ENCODE data around the gene ADGRL3. TPM values are rescaled to one million over a fixed set of nuclear protein-coding genes. Genes with fewer than 3 reads are reported as not detected.

The ADGRL3 gene
- total and polyA plus RNA-seq, 5 donors from 2014 or later, result not detected

DNA sequence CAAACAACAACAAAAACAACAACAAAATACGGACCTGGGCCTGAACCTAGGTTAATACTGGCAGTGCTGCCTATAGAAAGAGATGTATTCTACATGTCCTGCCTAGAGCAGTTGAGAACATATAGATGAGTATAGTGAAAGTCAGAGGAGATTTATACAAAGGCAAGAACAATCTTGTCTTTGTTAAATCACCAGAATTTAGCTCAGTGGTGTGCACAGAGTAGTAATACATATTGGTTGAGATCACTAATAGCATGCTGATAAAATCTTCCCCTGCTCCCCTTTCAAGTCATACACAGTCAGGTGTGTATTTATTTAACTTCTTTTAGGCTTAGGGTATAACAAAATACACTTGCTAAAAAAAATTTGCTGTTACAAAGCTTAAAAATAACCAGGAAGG, 247.8 kb downstream of the ADGRL3 start:
- Mint-ChIP-seq H3K9me3 (peaks cover 0 to 12% (median 4%) of the 10 kb centered on the region in 7 donors), H3K4me1 (no peaks in the 10 kb centered on the region), H3K36me3 (no peaks in the 10 kb centered on the region), H3K27me3 (no peaks in the 10 kb centered on the region), H3K4me3 (no peak overlapping the region), H3K27ac (no peak overlapping the region)
- Histone ChIP-seq H3K4me1 (ENCODE audit: control insufficient read depth, insufficient read depth, low read length, poor library complexity, severe bottlenecking) (no peaks in the 10 kb centered on the region), H3K4me3 (ENCODE audit: low read depth, low read length) (no peak overlapping the region), H3K27me3 (ENCODE audit: control insufficient read depth, insufficient read depth, low read length) (no peaks in the 10 kb centered on the region), H3K27ac (ENCODE audit: insufficient read depth, low read length, poor library complexity, severe bottlenecking) (no peak overlapping the region), H3K36me3 (ENCODE audit: control insufficient read depth, insufficient read depth, low read length) (no peaks in the 10 kb centered on the region), H3K9me3 (ENCODE audit: control insufficient read depth in 2 of 2, low read length in 2 of 2) (peaks cover 3 to 6% of the 10 kb centered on the region in 2 experiments)
- ATAC-seq (ENCODE audit: low read depth in 2 of 2), result no peak
- DNase-seq, result no peak

DNA sequence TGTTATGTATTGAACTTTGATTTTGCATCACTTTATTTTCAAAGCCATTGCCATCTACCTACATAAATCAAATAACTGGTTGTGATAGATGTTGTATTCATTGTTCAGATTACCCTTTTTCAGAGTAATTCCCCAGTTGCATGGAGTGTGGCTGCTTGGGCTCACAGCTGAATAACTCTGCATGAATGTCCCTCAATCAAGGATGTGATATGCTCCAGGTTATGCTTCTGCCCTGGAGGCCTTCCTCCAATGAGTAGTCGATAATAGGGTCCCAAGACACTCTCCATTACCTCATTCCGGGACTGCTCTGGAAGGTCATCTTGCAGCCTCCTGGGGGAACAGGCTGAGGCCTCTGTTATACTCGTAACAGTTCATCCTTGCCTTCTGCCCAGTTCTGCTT, 251.8 kb downstream of the ADGRL3 start:
- DNase-seq (no peak), ATAC-seq (ENCODE audit: low read depth in 2 of 2) (no peak)
- no peak overlapping the region for H3K27ac Mint-ChIP-seq
- no peak overlapping the region for H3K4me3 ChIP-seq (ENCODE audit: low read depth, low read length)
- no peaks in the 10 kb centered on the region for H3K4me1 Mint-ChIP-seq
- no peaks in the 10 kb centered on the region for H3K27me3 ChIP-seq (ENCODE audit: control insufficient read depth, insufficient read depth, low read length)
- no peaks in the 10 kb centered on the region for H3K4me1 ChIP-seq (ENCODE audit: control insufficient read depth, insufficient read depth, low read length, poor library complexity, severe bottlenecking)
- H3K27ac ChIP-seq (ENCODE audit: insufficient read depth, low read length, poor library complexity, severe bottlenecking), result no peak overlapping the region
- H3K9me3 ChIP-seq (ENCODE audit: control insufficient read depth in 2 of 2, low read length in 2 of 2), result peaks cover 0 to 6% of the 10 kb centered on the region in 2 experiments
- no peaks in the 10 kb centered on the region for H3K27me3 Mint-ChIP-seq
- peaks cover 0 to 9% (median 2%) of the 10 kb centered on the region in 7 donors for H3K9me3 Mint-ChIP-seq
- H3K4me3 Mint-ChIP-seq, result no peak overlapping the region
- H3K36me3 ChIP-seq (ENCODE audit: control insufficient read depth, insufficient read depth, low read length), result no peaks in the 10 kb centered on the region
- no peaks in the 10 kb centered on the region for H3K36me3 Mint-ChIP-seq

- H3K4me1 Mint-ChIP-seq, result no peaks in the 10 kb centered on the region
- Histone ChIP-seq H3K36me3 (ENCODE audit: control insufficient read depth, insufficient read depth, low read length) (no peaks in the 10 kb centered on the region), H3K27ac (ENCODE audit: insufficient read depth, low read length, poor library complexity, severe bottlenecking) (no peak overlapping the region), H3K4me1 (ENCODE audit: control insufficient read depth, insufficient read depth, low read length, poor library complexity, severe bottlenecking) (no peaks in the 10 kb centered on the region), H3K9me3 (ENCODE audit: control insufficient read depth in 2 of 2, low read length in 2 of 2) (peaks cover 3 to 6% of the 10 kb centered on the region in 2 experiments), H3K27me3 (ENCODE audit: control insufficient read depth, insufficient read depth, low read length) (no peaks in the 10 kb centered on the region), H3K4me3 (ENCODE audit: low read depth, low read length) (no peak overlapping the region)
- H3K4me3 Mint-ChIP-seq, result no peak overlapping the region
- no peak for DNase-seq
- H3K27me3 Mint-ChIP-seq, result no peaks in the 10 kb centered on the region
- ATAC-seq (ENCODE audit: low read depth in 2 of 2), result no peak
- H3K9me3 Mint-ChIP-seq, result peaks cover 0 to 27% (median 4%) of the 10 kb centered on the region in 7 donors
- no peaks in the 10 kb centered on the region for H3K36me3 Mint-ChIP-seq
- H3K27ac Mint-ChIP-seq, result no peak overlapping the region
Measured at GRCh38 chr4:61461956-61462355, 261.8 kb downstream of the ADGRL3 start.

- H3K27me3 Mint-ChIP-seq, result no peaks in the 10 kb centered on the region
- Histone ChIP-seq H3K36me3 (ENCODE audit: control insufficient read depth, insufficient read depth, low read length) (no peaks in the 10 kb centered on the region), H3K27ac (ENCODE audit: insufficient read depth, low read length, poor library complexity, severe bottlenecking) (no peak overlapping the region), H3K9me3 (ENCODE audit: control insufficient read depth in 2 of 2, low read length in 2 of 2) (peaks cover 3 to 6% of the 10 kb centered on the region in 2 experiments), H3K4me1 (ENCODE audit: control insufficient read depth, insufficient read depth, low read length, poor library complexity, severe bottlenecking) (no peaks in the 10 kb centered on the region), H3K27me3 (ENCODE audit: control insufficient read depth, insufficient read depth, low read length) (no peaks in the 10 kb centered on the region), H3K4me3 (ENCODE audit: low read depth, low read length) (no peak overlapping the region)
- H3K4me3 Mint-ChIP-seq, result no peak overlapping the region
- ATAC-seq (ENCODE audit: low read depth in 2 of 2) (no peak), DNase-seq (no peak)
- H3K36me3 Mint-ChIP-seq, result no peaks in the 10 kb centered on the region
- H3K9me3 Mint-ChIP-seq, result peaks cover 0 to 27% (median 4%) of the 10 kb centered on the region in 7 donors
- no peak overlapping the region for H3K27ac Mint-ChIP-seq
- no peaks in the 10 kb centered on the region for H3K4me1 Mint-ChIP-seq
Measured at GRCh38 chr4:61462451-61463326, 262.6 kb downstream of the ADGRL3 start.

DNA sequence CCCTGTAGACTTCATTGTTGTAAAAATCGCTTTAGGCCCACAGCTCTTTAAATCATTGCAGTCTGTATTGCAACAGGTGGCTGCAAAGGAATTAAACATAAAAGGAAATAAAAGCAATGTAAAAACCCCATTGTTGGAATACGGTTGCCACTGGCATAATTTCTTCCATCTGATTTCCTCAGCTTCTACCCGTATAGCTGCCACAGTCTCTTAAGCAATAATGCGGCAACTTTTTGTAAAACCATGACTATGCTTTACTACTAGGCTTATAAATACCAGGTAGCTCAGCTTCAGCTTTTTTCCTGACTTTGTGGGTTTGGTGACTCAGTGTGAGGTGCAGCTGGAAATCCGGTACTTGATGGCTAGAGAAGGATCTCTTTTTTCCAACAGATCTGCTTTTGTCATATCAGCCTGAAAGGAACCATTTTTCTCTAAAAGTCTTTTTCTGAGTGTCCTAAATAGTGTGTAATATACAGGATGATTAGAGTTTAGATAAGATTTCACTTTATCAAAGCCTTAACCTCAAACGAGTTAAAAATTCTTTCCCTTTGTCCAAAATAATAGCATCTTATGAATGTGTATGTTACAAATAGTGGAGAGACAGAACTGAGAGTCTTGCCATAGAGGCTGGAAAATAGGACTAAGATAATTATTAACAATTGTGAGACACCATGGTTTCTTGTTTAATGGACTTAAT, 268.0 kb downstream of the ADGRL3 start:
- no peaks in the 10 kb centered on the region for H3K4me1 ChIP-seq (ENCODE audit: control insufficient read depth, insufficient read depth, low read length, poor library complexity, severe bottlenecking)
- Mint-ChIP-seq H3K27me3 (no peaks in the 10 kb centered on the region), H3K36me3 (no peaks in the 10 kb centered on the region), H3K4me3 (no peak overlapping the region), H3K4me1 (no peaks in the 10 kb centered on the region), H3K27ac (no peak overlapping the region), H3K9me3 (peaks cover 0 to 18% (median 4%) of the 10 kb centered on the region in 7 donors)
- DNase-seq, result no peak
- no peaks in the 10 kb centered on the region for H3K27me3 ChIP-seq (ENCODE audit: control insufficient read depth, insufficient read depth, low read length)
- H3K4me3 ChIP-seq (ENCODE audit: low read depth, low read length), result no peak overlapping the region
- H3K9me3 ChIP-seq (ENCODE audit: control insufficient read depth in 2 of 2, low read length in 2 of 2), result peaks cover 0 to 1% of the 10 kb centered on the region in 2 experiments
- no peaks in the 10 kb centered on the region for H3K36me3 ChIP-seq (ENCODE audit: control insufficient read depth, insufficient read depth, low read length)
- no peak for ATAC-seq (ENCODE audit: low read depth in 2 of 2)
- H3K27ac ChIP-seq (ENCODE audit: insufficient read depth, low read length, poor library complexity, severe bottlenecking), result no peak overlapping the region

GRCh38 chr4:61473306-61473705, 273.2 kb downstream of the ADGRL3 start:
- Mint-ChIP-seq H3K27ac (no peak overlapping the region), H3K36me3 (no peaks in the 10 kb centered on the region), H3K27me3 (no peaks in the 10 kb centered on the region), H3K4me1 (no peaks in the 10 kb centered on the region), H3K4me3 (no peak overlapping the region), H3K9me3 (peaks cover 0 to 22% (median 3%) of the 10 kb centered on the region in 7 donors)
- no peak overlapping the region for H3K27ac ChIP-seq (ENCODE audit: insufficient read depth, low read length, poor library complexity, severe bottlenecking)
- no peak overlapping the region for H3K4me3 ChIP-seq (ENCODE audit: low read depth, low read length)
- no peaks in the 10 kb centered on the region for H3K36me3 ChIP-seq (ENCODE audit: control insufficient read depth, insufficient read depth, low read length)
- ATAC-seq (ENCODE audit: low read depth in 2 of 2), result no peak
- no peaks in the 10 kb centered on the region for H3K27me3 ChIP-seq (ENCODE audit: control insufficient read depth, insufficient read depth, low read length)
- H3K9me3 ChIP-seq (ENCODE audit: control insufficient read depth in 2 of 2, low read length in 2 of 2), result no peaks in the 10 kb centered on the region
- DNase-seq, result no peak
- no peaks in the 10 kb centered on the region for H3K4me1 ChIP-seq (ENCODE audit: control insufficient read depth, insufficient read depth, low read length, poor library complexity, severe bottlenecking)

DNA sequence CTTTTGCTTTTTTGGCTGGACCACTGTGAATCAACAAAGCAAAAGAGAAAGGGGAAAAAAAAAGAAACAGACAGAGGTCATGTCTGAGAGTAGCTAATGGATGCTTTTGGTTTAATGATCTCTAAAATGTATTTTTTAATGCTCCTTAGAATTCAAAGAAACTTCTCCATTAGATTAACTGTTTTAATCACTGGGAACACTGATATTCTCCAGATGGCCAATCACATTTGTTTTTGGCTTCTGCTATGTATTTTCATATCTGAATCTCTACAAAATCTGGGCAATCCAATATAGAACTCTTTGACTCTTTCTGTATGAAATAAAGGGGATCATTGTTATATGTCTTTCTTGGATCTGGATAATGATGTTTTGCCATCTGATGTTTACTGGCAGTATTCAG, 278.2 kb downstream of the ADGRL3 start:
- Histone ChIP-seq H3K4me1 (ENCODE audit: control insufficient read depth, insufficient read depth, low read length, poor library complexity, severe bottlenecking) (no peaks in the 10 kb centered on the region), H3K36me3 (ENCODE audit: control insufficient read depth, insufficient read depth, low read length) (no peaks in the 10 kb centered on the region), H3K9me3 (ENCODE audit: control insufficient read depth in 2 of 2, low read length in 2 of 2) (peaks cover 2 to 9% of the 10 kb centered on the region in 2 experiments), H3K4me3 (ENCODE audit: low read depth, low read length) (no peak overlapping the region), H3K27ac (ENCODE audit: insufficient read depth, low read length, poor library complexity, severe bottlenecking) (no peak overlapping the region), H3K27me3 (ENCODE audit: control insufficient read depth, insufficient read depth, low read length) (no peaks in the 10 kb centered on the region)
- no peaks in the 10 kb centered on the region for H3K36me3 Mint-ChIP-seq
- no peak overlapping the region for H3K27ac Mint-ChIP-seq
- no peaks in the 10 kb centered on the region for H3K4me1 Mint-ChIP-seq
- no peak for ATAC-seq (ENCODE audit: low read depth in 2 of 2)
- H3K4me3 Mint-ChIP-seq, result no peak overlapping the region
- no peaks in the 10 kb centered on the region for H3K27me3 Mint-ChIP-seq
- no peak for DNase-seq
- H3K9me3 Mint-ChIP-seq, result peaks cover 0 to 17% (median 2%) of the 10 kb centered on the region in 7 donors
